CD4-positive, alpha-beta T cell treated with Interleukin-4 for 1 hour (primary cell): ENCODE data around the gene ILF3.
A peak's percentile ranks its signal among the peaks of the same experiment; 100 is the strongest.

Source experiments
- DNase-seq, 2 donors: peaks; one replicate each; pipeline ENCODE4 v3.0.0-alpha.2; 2020 to 2022

The ILF3 gene

GRCh38 chr19:10678813-10679212, 24.7 kb downstream of the ILF3 start:
- no peak for DNase-seq

GRCh38 chr19:10679743-10680142, 25.6 kb downstream of the ILF3 start:
- no peak for DNase-seq

- DNase-seq = no peak
Observed at GRCh38 chr19:10680545-10681135, 26.5 kb downstream of the ILF3 start.

- DNase-seq = no peak
Observed at GRCh38 chr19:10681658-10682057, 27.5 kb downstream of the ILF3 start.

- DNase-seq = no peak
Observed at GRCh38 chr19:10682397-10683063, 28.4 kb downstream of the ILF3 start.

- no peak for DNase-seq
Observed at GRCh38 chr19:10683064-10683426, 28.9 kb downstream of the ILF3 start.

- DNase-seq = no peak
Observed at GRCh38 chr19:10683582-10683981, 29.4 kb downstream of the ILF3 start.

- no peak for DNase-seq
Observed at GRCh38 chr19:10685210-10685609, 31.1 kb downstream of the ILF3 start.

GRCh38 chr19:10686193-10686592, 32.0 kb downstream of the ILF3 start:
- DNase-seq = no peak

- no peak for DNase-seq
Observed at GRCh38 chr19:10686661-10687517, 32.7 kb downstream of the ILF3 start.

- DNase-seq = no peak
Observed at GRCh38 chr19:10687518-10688288, 33.6 kb downstream of the ILF3 start.

GRCh38 chr19:10688545-10689280, 34.6 kb downstream of the ILF3 start:
- DNase-seq = no peak

GRCh38 chr19:10690341-10690781, 36.2 kb downstream of the ILF3 start:
- DNase-seq = no peak

- DNase-seq = no peak
Observed at GRCh38 chr19:10691178-10691881, 37.2 kb downstream of the ILF3 start.

- no peak for DNase-seq
Observed at GRCh38 chr19:10691883-10692282, 37.7 kb downstream of the ILF3 start.

- DNase-seq = no peak
Observed at GRCh38 chr19:10692673-10693264, 38.6 kb downstream of the ILF3 start.

GRCh38 chr19:10694706-10695307, 40.7 kb downstream of the ILF3 start:
- no peak for DNase-seq

- DNase-seq = peak; percentile 90 to 92
Observed at GRCh38 chr19:10695401-10696398, 41.6 kb downstream of the ILF3 start.

- peak; percentile 67 to 77 for DNase-seq
Observed at GRCh38 chr19:10699650-10700335, 45.6 kb downstream of the ILF3 start.
